Mononuclear cell (primary cell): ENCODE results near the gene PNPLA3. TPM values are rescaled to one million over a fixed set of nuclear protein-coding genes. Genes with fewer than 3 reads are reported as not detected.
"Not testable (repeated sequence)": the region's sequence is repeated elsewhere in the genome, so short reads cannot be mapped to it uniquely, and the experiment has no call there.

Source experiments
- H3K27me3 ChIP-seq: 2 replicates; pipeline ENCODE4 v1.6.0; 2011; ENCODE audit warnings: low read length, control low read depth; ENCODE audit not compliant: insufficient read depth
- H3K4me1 ChIP-seq: 2 replicates; pipeline ENCODE4 v1.5.1; 2011; ENCODE audit warnings: mild to moderate bottlenecking, low read length, control low read depth; ENCODE audit not compliant: insufficient read depth
- H3K4me3 ChIP-seq: 2 replicates; pipeline ENCODE4 v1.5.1; 2011; ENCODE audit warnings: mild to moderate bottlenecking, low read length, moderate library complexity
- H3K9me3 ChIP-seq: 2 replicates; pipeline ENCODE4 v1.5.1; 2011; ENCODE audit warnings: low read depth, mild to moderate bottlenecking, control low read depth, low read length
- total RNA-seq: library from RNA; depleted of rRNA; stranded (reverse); fragments of >200 nt; gene quantifications from one replicate; pipeline ENCODE4 v1.2.3, GENCODE V29; 2012

PNPLA3 gene
- total RNA-seq, 1 donor: not detected

GRCh38 chr22:43901976-43902643 lies 21.5 kb upstream of the PNPLA3 start:
- Histone ChIP-seq H3K4me3 (no peak overlapping the region), H3K27me3 (no peaks in the 10 kb centered on the region), H3K4me1 (no peaks in the 10 kb centered on the region), H3K9me3 (no peaks in the 10 kb centered on the region)

GRCh38 chr22:43903033-43903432 lies 20.6 kb upstream of the PNPLA3 start:
- H3K27me3 ChIP-seq, H3K4me3 ChIP-seq, H3K4me1 ChIP-seq, H3K9me3 ChIP-seq: not testable (repeated sequence)

GRCh38 chr22:43904412-43904811 lies 19.2 kb upstream of the PNPLA3 start:
- not testable (repeated sequence) for H3K27me3 ChIP-seq, H3K4me3 ChIP-seq, H3K9me3 ChIP-seq, H3K4me1 ChIP-seq

- Histone ChIP-seq H3K4me3 (no peak overlapping the region), H3K9me3 (no peaks in the 10 kb centered on the region), H3K4me1 (no peaks in the 10 kb centered on the region), H3K27me3 (no peaks in the 10 kb centered on the region)
Measured at GRCh38 chr22:43905681-43906080, 17.9 kb upstream of the PNPLA3 start.

DNA sequence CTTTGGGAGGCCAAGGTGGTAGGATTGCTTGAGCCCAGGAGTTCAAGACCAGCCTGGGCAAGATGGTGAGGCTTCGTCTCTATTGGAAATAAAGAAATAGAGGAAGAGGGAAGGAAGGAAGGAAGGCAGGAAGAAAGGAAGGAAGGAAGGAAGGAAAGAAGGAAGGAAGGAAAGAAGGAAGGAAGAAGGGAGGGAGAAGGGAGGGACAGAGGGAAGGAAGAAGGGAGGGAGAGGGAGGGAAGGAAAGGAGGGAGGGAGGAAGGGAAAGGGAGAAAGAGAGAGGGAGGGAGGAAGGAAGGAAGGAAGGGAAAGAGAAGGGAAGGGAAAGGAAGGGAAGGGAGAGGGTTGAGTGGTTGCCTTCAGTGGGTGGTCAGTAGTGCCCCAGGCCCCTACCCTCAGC lies 13.9 kb upstream of the PNPLA3 start:
- H3K4me1 ChIP-seq: no peaks in the 10 kb centered on the region

GRCh38 chr22:43910178-43910695 lies 13.4 kb upstream of the PNPLA3 start:
- Histone ChIP-seq H3K9me3 (no peaks in the 10 kb centered on the region), H3K27me3 (no peaks in the 10 kb centered on the region), H3K4me1 (no peaks in the 10 kb centered on the region), H3K4me3 (no peak overlapping the region)

More for the DNA sequence above, 13.9 kb upstream of the PNPLA3 start:
- no peak overlapping the region for H3K4me3 ChIP-seq
- H3K9me3 ChIP-seq: no peaks in the 10 kb centered on the region
- no peaks in the 10 kb centered on the region for H3K27me3 ChIP-seq

- H3K4me3 ChIP-seq: no peak overlapping the region
- H3K4me1 ChIP-seq: no peaks in the 10 kb centered on the region
- H3K9me3 ChIP-seq: no peaks in the 10 kb centered on the region
- H3K27me3 ChIP-seq: no peaks in the 10 kb centered on the region
Measured at GRCh38 chr22:43911351-43911750, 12.3 kb upstream of the PNPLA3 start.

DNA sequence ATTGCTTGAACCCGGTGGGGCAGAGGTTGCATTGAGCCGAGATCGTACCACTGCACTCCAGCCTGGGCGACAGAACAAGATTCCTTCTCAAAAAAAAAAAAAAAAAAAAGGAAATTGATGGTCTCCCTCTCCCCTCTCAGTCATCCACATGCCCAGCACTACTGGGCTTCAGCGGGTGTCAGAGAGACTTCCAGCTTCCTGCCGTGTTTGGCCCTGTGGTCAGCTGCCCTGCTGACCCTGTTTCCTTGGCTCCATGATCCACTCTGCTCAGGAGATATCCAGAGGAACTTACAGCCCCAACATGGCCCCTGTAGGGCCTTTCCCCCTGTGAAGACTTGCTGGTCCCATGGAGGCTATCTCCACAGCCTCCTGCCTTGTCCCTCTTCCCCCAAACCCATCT lies 6.1 kb upstream of the PNPLA3 start:
- no peaks in the 10 kb centered on the region for H3K4me1 ChIP-seq

DNA sequence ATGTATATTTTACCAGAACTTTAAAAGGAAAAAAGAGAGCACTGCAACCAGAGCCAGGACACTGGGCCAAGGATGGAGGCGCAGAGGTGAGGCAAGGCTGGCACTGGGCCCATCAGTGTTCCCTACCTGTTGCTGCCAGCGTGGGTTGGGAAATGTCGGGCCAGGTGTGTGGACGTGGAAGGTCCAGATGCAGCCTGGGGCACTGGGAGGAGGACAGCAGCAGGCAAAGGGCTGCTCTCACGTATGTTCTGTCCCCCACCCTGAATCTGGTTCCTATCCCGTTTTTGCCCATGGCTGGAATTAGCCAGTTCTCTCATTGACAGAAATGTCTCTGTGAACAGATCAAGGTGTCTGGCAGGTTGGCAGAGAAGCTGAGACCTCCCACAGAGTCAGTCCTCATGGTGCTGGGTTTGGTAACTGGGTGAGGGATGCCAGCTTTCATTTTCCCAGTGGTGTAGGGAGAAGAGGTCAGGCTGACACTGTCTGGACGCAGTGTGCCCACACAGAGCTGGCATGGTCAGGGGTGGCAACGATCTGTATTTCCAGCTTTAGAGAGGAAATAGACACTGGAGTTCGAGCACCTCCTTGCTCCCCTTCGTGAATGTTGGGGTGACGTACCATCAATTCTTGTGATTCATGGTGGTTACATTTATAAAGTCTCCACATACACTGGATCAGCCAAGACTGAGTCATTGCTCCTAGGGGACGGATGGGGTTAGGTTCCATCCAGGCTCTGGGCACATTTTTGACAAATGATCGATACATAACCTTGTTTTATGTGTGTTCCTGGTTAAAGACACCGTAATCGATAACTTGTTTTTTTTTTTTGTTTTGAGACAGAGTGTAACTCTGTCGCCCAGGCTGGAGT lies 4.3 kb upstream of the PNPLA3 start:
- no peak overlapping the region for H3K4me3 ChIP-seq
- H3K27me3 ChIP-seq: peaks cover 1% of the 10 kb centered on the region
- H3K9me3 ChIP-seq: no peaks in the 10 kb centered on the region
- H3K4me1 ChIP-seq: peaks cover 6% of the 10 kb centered on the region

More for the DNA sequence above, 6.1 kb upstream of the PNPLA3 start:
- Histone ChIP-seq H3K9me3 (no peaks in the 10 kb centered on the region), H3K4me3 (no peak overlapping the region), H3K27me3 (no peaks in the 10 kb centered on the region)

DNA sequence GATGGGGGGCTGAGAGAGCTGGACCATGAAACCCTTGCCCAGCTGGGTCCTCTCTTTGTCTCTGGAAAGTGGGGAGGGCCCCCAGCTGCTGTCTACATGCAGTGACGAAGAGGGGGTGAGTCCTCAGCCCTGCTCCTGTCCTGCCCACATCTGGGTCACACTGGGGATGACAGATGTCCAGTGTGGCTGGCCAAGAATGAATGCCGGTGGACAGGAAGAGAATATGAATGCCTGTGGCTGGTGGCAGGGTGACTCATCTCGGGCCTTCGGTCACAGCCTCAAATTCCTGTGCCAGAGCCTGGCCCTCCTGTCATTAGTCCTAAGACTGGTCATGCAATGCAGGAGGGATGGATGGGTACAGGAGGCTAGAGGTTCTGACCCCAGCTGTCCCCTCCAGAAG lies 2.2 kb upstream of the PNPLA3 start:
- H3K4me3 ChIP-seq: no peak overlapping the region
- H3K9me3 ChIP-seq: no peaks in the 10 kb centered on the region
- peaks cover 14% of the 10 kb centered on the region for H3K27me3 ChIP-seq
- peaks cover 8% of the 10 kb centered on the region for H3K4me1 ChIP-seq

DNA sequence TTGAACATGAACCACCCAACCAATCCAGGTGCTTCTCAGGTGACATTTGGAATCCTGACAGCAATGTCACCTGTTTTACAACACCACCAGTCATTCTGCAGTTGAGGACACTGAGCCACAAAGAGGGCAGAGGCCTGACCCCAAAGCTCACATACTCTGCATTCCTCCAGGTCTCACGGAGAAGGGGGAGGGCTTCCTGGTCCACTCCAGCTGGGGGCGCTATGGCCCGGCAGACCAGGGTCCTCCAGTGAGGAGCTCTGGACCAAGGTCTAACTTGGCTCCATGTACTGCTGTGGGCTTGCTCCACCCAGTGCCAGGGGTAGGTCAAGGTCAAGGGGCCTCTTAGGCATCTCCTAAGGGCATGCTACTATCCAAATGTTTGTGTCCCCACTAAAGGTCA lies 1.5 kb upstream of the PNPLA3 start:
- Histone ChIP-seq H3K4me1 (peaks cover 8% of the 10 kb centered on the region), H3K4me3 (no peak overlapping the region), H3K27me3 (peaks cover 14% of the 10 kb centered on the region), H3K9me3 (no peaks in the 10 kb centered on the region)

- Histone ChIP-seq H3K4me3 (no peak overlapping the region), H3K9me3 (no peaks in the 10 kb centered on the region), H3K4me1 (peaks cover 10% of the 10 kb centered on the region), H3K27me3 (peaks cover 14% of the 10 kb centered on the region)
Measured at GRCh38 chr22:43923191-43923590, 414 bp upstream of the PNPLA3 start.

DNA sequence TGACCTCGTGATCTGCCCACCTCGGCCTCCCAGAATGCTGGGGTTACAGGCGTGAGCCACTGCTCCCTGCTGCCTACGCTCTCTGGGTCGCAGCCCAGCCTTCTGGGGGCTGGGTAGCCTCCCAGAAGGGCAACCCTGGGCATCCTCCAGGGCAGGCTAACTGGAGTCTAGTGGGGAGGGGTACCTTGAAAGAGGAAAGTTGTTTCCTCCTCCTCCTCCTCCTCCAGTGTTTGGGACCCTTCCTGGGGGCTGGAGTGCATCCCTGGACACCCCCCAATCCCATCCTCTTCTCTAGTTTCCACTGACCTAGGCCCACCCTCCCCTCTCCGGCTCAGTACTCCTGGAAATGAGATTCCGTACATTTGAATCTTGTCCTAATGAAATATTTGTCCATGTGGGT lies 1.3 kb downstream of the PNPLA3 start:
- Histone ChIP-seq H3K9me3 (no peaks in the 10 kb centered on the region), H3K27me3 (peaks cover 14% of the 10 kb centered on the region), H3K4me3 (no peak overlapping the region), H3K4me1 (peaks cover 13% of the 10 kb centered on the region)

DNA sequence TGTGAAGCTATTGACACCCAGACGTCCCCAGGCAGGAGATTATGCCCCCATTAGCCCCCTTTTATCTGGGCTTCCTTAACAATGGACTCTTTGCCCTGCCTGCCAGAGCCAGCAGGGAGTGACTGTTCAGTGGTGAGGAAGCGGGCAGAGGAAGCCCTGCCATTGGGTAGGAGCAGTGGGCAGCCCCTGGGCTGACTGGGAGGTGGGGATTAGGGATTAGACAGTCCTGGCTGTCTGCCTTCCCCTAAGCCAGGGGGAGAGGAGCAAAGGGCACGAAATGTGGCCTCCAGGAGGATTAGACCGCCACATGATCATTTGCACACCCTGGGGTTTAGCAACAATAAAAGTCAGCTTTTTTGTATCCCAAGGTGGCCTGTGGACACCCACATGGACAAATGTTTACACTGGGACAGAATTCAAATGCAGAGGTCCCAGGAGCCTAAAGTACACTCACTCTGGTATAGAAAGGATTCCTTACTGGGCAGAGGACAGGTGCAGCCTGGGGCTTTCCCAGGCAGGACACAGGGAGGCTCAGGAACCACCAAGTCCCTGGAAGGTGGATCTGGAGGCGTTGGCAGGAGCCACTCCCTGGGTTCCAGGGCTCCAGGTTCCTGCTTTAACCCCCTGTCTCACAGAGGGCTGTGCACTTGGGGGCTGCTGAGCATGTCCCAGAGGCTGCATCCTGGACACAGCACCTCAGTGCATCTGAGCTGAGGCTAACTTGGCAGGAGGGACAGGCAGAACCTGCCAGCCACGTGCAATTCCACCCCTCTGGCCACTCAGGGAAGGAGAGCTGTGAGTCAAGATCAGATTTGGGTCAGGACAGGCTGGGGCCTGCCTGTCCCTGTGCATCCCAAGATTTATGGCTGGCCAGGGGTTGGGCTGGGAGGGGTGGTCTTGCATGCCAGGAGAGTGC lies 2.1 kb downstream of the PNPLA3 start:
- H3K4me3 ChIP-seq: no peak overlapping the region
- no peaks in the 10 kb centered on the region for H3K9me3 ChIP-seq
- H3K27me3 ChIP-seq: peaks cover 14% of the 10 kb centered on the region
- peaks cover 13% of the 10 kb centered on the region for H3K4me1 ChIP-seq

- peaks cover 13% of the 10 kb centered on the region for H3K4me1 ChIP-seq
- H3K27me3 ChIP-seq: peaks cover 14% of the 10 kb centered on the region
- no peak overlapping the region for H3K4me3 ChIP-seq
- H3K9me3 ChIP-seq: no peaks in the 10 kb centered on the region
Measured at GRCh38 chr22:43926349-43926710, 2.7 kb downstream of the PNPLA3 start.
